Measurements from ENCODE around the gene PNPLA5.

GRCh38 chr22:43928468-43928867, 36.7 kb upstream of the PNPLA5 start:
- no peak for TF ChIP-seq YY1 (IDR thresholded peaks at IDR 0.05; ENCODE audit: low read depth, low read length)
- no peak for TF ChIP-seq TAF1 (IDR thresholded peaks at IDR 0.05; ENCODE audit: low read depth, low read length)
- no peak for TF ChIP-seq CEBPB (IDR thresholded peaks at IDR 0.05; ENCODE audit: low read depth, low read length)
- TF ChIP-seq EP300 (IDR thresholded peaks at IDR 0.05; ENCODE audit: borderline replicate concordance in 1 of 2, low read depth in 2 of 2, low read length in 2 of 2): no peak
- TF ChIP-seq SUZ12 (IDR thresholded peaks at IDR 0.05; ENCODE audit: low read length): no peak
- no peak for TF ChIP-seq HDAC2 (IDR thresholded peaks at IDR 0.05; ENCODE audit: borderline replicate concordance in 1 of 2, low read depth in 2 of 2, low read length in 2 of 2)
- TF ChIP-seq CTCF (IDR thresholded peaks at IDR 0.05; ENCODE audit: control extremely low read depth in 1 of 3, insufficient read depth in 1 of 3, low read depth in 1 of 3, low read length in 3 of 3): no peak
- no peak for TF ChIP-seq POLR2A (IDR thresholded peaks at IDR 0.05; ENCODE audit: control extremely low read depth in 1 of 2, low read depth in 2 of 2, low read length in 2 of 2)
- TF ChIP-seq JUND (IDR thresholded peaks at IDR 0.05; ENCODE audit: low read length): no peak
- no peak for TF ChIP-seq EZH2 (IDR thresholded peaks at IDR 0.05; ENCODE audit: low read depth, low read length, severe bottlenecking)
- no peak for TF ChIP-seq POLR2AphosphoS5 (IDR thresholded peaks at IDR 0.05; ENCODE audit: low read depth, low read length)
